WERI-Rb-1 (cell line): ENCODE data around the gene B3GNT4.
A peak's percentile ranks its signal among the peaks of the same experiment; 100 is the strongest.

Experiments used
- DNase-seq: peaks from one replicate; pipeline ENCODE4 v3.0.0-alpha.2; 2020
- H3K27ac ChIP-seq: fragments of 250-450 bp; sonication (Bioruptor Pico); 2 replicates; pipeline ENCODE4 v1.5.1; 2020; ENCODE audit warnings: mild to moderate bottlenecking, moderate library complexity
- H3K27me3 ChIP-seq: fragments of 250-450 bp; sonication (Bioruptor Pico); 2 replicates; pipeline ENCODE4 v1.5.1; 2021; ENCODE audit warnings: mild to moderate bottlenecking, low read depth, moderate library complexity; ENCODE audit not compliant: insufficient read depth, severe bottlenecking
- H3K36me3 ChIP-seq: fragments of 250-450 bp; sonication (Bioruptor Pico); 2 replicates; pipeline ENCODE4 v1.5.1; 2020; ENCODE audit warnings: mild to moderate bottlenecking, moderate library complexity
- H3K4me3 ChIP-seq: 2 replicates; pipeline ENCODE4 v1.5.1; 2011; ENCODE audit warnings: low read depth, mild to moderate bottlenecking, control low read depth, low read length
- H3K9me3 ChIP-seq: fragments of 250-450 bp; sonication (Bioruptor Pico); 2 replicates; pipeline ENCODE4 v1.5.1; 2021; ENCODE audit warnings: mild to moderate bottlenecking, moderate library complexity; ENCODE audit not compliant: severe bottlenecking
- TF ChIP-seq, protein P1 (sequence below): IDR thresholded peaks from 2 replicates; pipeline ENCODE4 v1.5.1; 2011; ENCODE audit warnings: low read depth, mild to moderate bottlenecking, control low read depth, inconsistent platforms, low read length

The B3GNT4 gene

GRCh38 chr12:122204167-122205052, 901 bp downstream of the B3GNT4 start:
- H3K9me3 ChIP-seq: no peaks in the 10 kb centered on the region
- peak overlapping the region; percentile 50 for H3K4me3 ChIP-seq
- TF ChIP-seq, protein P1, sequence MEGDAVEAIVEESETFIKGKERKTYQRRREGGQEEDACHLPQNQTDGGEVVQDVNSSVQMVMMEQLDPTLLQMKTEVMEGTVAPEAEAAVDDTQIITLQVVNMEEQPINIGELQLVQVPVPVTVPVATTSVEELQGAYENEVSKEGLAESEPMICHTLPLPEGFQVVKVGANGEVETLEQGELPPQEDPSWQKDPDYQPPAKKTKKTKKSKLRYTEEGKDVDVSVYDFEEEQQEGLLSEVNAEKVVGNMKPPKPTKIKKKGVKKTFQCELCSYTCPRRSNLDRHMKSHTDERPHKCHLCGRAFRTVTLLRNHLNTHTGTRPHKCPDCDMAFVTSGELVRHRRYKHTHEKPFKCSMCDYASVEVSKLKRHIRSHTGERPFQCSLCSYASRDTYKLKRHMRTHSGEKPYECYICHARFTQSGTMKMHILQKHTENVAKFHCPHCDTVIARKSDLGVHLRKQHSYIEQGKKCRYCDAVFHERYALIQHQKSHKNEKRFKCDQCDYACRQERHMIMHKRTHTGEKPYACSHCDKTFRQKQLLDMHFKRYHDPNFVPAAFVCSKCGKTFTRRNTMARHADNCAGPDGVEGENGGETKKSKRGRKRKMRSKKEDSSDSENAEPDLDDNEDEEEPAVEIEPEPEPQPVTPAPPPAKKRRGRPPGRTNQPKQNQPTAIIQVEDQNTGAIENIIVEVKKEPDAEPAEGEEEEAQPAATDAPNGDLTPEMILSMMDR: no peak
- H3K27ac ChIP-seq: no peak overlapping the region
- peaks cover 23% of the 10 kb centered on the region for H3K36me3 ChIP-seq
- H3K27me3 ChIP-seq: peaks cover 9% of the 10 kb centered on the region
- no peak for DNase-seq

GRCh38 chr12:122205053-122205925, 1.8 kb downstream of the B3GNT4 start:
- TF ChIP-seq, protein P1: no peak
- no peak for DNase-seq
- no peak overlapping the region for H3K27ac ChIP-seq
- H3K36me3 ChIP-seq: peaks cover 32% of the 10 kb centered on the region
- H3K4me3 ChIP-seq: no peak overlapping the region
- no peaks in the 10 kb centered on the region for H3K9me3 ChIP-seq
- H3K27me3 ChIP-seq: peaks cover 9% of the 10 kb centered on the region

DNA sequence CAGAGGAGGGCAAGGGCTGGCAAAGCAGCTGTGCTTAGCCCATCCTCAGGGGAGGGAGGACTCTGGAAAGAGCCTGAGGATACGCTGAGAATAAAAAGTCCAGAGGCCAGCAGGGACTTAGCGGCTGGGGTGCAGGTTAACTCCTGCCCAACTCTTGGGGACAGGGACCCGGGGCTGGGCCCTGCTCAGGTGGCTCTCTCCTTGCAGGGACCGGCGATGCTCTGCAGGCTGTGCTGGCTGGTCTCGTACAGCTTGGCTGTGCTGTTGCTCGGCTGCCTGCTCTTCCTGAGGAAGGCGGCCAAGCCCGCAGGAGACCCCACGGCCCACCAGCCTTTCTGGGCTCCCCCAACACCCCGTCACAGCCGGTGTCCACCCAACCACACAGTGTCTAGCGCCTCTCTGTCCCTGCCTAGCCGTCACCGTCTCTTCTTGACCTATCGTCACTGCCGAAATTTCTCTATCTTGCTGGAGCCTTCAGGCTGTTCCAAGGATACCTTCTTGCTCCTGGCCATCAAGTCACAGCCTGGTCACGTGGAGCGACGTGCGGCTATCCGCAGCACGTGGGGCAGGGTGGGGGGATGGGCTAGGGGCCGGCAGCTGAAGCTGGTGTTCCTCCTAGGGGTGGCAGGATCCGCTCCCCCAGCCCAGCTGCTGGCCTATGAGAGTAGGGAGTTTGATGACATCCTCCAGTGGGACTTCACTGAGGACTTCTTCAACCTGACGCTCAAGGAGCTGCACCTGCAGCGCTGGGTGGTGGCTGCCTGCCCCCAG, 2.8 kb downstream of the B3GNT4 start:
- H3K36me3 ChIP-seq: peaks cover 39% of the 10 kb centered on the region
- TF ChIP-seq, protein P1: no peak
- H3K27ac ChIP-seq: no peak overlapping the region
- no peaks in the 10 kb centered on the region for H3K9me3 ChIP-seq
- no peak overlapping the region for H3K4me3 ChIP-seq
- no peak for DNase-seq
- H3K27me3 ChIP-seq: peaks cover 9% of the 10 kb centered on the region

- peaks cover 9% of the 10 kb centered on the region for H3K27me3 ChIP-seq
- TF ChIP-seq, protein P1: no peak
- no peak overlapping the region for H3K4me3 ChIP-seq
- peaks cover 44% of the 10 kb centered on the region for H3K36me3 ChIP-seq
- H3K9me3 ChIP-seq: no peaks in the 10 kb centered on the region
- H3K27ac ChIP-seq: no peak overlapping the region
- DNase-seq: no peak
Observed at GRCh38 chr12:122206976-122207375, 3.5 kb downstream of the B3GNT4 start.

GRCh38 chr12:122207391-122207790, 3.9 kb downstream of the B3GNT4 start:
- Histone ChIP-seq H3K4me3 (no peak overlapping the region), H3K27ac (no peak overlapping the region), H3K9me3 (no peaks in the 10 kb centered on the region), H3K27me3 (peaks cover 9% of the 10 kb centered on the region), H3K36me3 (peaks cover 48% of the 10 kb centered on the region)
- TF ChIP-seq, protein P1: no peak
- no peak for DNase-seq
